Astrocyte (in vitro differentiated cells and primary cell): Measurements from ENCODE around the gene FN3K. TPM values are rescaled to one million over a fixed set of nuclear protein-coding genes. Genes with fewer than 3 reads are reported as not detected.

Experiments used
- DNase-seq: peaks from one replicate; pipeline ENCODE4 v3.0.0-alpha.2; 2010; ENCODE audit warnings: low read depth
- FAIRE-seq: peaks from 2 replicates; lab custom pipeline; 2011; peaks lifted over from hg19 to GRCh38; lab: Jason Lieb, UNC
- H2AFZ ChIP-seq: 2 replicates; pipeline ENCODE4 v1.6.0; 2012; ENCODE audit warnings: low read depth, low read length, inconsistent platforms
- H3K27ac ChIP-seq: 2 replicates; pipeline ENCODE4 v1.5.1; 2011; ENCODE audit warnings: low read depth, low read length, inconsistent platforms
- H3K27me3 ChIP-seq: 2 replicates; pipeline ENCODE4 v1.6.0; 2011; ENCODE audit warnings: low read length, inconsistent platforms; ENCODE audit not compliant: insufficient read depth
- H3K36me3 ChIP-seq: 2 replicates; pipeline ENCODE4 v1.5.1; 2011; ENCODE audit warnings: low read length, inconsistent platforms; ENCODE audit not compliant: insufficient read depth
- H3K4me1 ChIP-seq: 2 replicates; pipeline ENCODE4 v1.5.1; 2011; ENCODE audit warnings: low read length, inconsistent platforms; ENCODE audit not compliant: insufficient read depth
- H3K4me2 ChIP-seq: 2 replicates; pipeline ENCODE4 v1.6.0; 2012; ENCODE audit warnings: low read length, inconsistent platforms
- H3K4me3 ChIP-seq: 2 replicates; pipeline ENCODE4 v1.5.1; 2011; ENCODE audit warnings: low read depth, mild to moderate bottlenecking, low read length, inconsistent platforms; ENCODE audit not compliant: insufficient read depth
- H3K79me2 ChIP-seq: 2 replicates; pipeline ENCODE4 v1.6.0; 2012; ENCODE audit warnings: mild to moderate bottlenecking, low read length, inconsistent platforms; ENCODE audit not compliant: insufficient read depth
- H3K9ac ChIP-seq: 2 replicates; pipeline ENCODE4 v1.6.0; 2012; ENCODE audit warnings: mild to moderate bottlenecking, low read length, inconsistent platforms
- H3K9me3 ChIP-seq: 2 replicates; pipeline ENCODE4 v1.5.1; 2012; ENCODE audit warnings: low read depth, mild to moderate bottlenecking, low read length, inconsistent platforms; ENCODE audit not compliant: insufficient read depth
- H4K20me1 ChIP-seq: 2 replicates; pipeline ENCODE4 v1.6.0; 2012; ENCODE audit warnings: low read length, inconsistent platforms; ENCODE audit not compliant: insufficient read depth
- H3K27ac Mint-ChIP-seq: one replicate; pipeline ENCODE4 v1.8.0; 2021; ENCODE audit warnings: mild to moderate bottlenecking, mixed read lengths; ENCODE audit not compliant: unreplicated experiment
- H3K27me3 Mint-ChIP-seq: one replicate; pipeline ENCODE4 v1.8.0; 2021; ENCODE audit warnings: low read depth, mixed read lengths; ENCODE audit not compliant: unreplicated experiment
- H3K36me3 Mint-ChIP-seq: one replicate; pipeline ENCODE4 v1.8.0; 2021; ENCODE audit warnings: low read depth, mixed read lengths; ENCODE audit not compliant: unreplicated experiment
- H3K4me1 Mint-ChIP-seq: one replicate; pipeline ENCODE4 v1.8.0; 2021; ENCODE audit warnings: low read depth, mixed read lengths; ENCODE audit not compliant: unreplicated experiment
- H3K4me3 Mint-ChIP-seq: one replicate; pipeline ENCODE4 v1.8.0; 2021; ENCODE audit warnings: mild to moderate bottlenecking, moderate library complexity, mixed read lengths; ENCODE audit not compliant: unreplicated experiment
- H3K9me3 Mint-ChIP-seq: one replicate; pipeline ENCODE4 v1.8.0; 2021; ENCODE audit warnings: mild to moderate bottlenecking, mixed read lengths; ENCODE audit not compliant: unreplicated experiment
- CTCF ChIP-seq: IDR thresholded peaks from 2 replicates; pipeline ENCODE4 v1.5.1; 2011; ENCODE audit warnings: low read depth, mild to moderate bottlenecking, inconsistent platforms, low read length, moderate library complexity; ENCODE audit not compliant: insufficient read depth
- EZH2 ChIP-seq: IDR thresholded peaks from 2 replicates; pipeline ENCODE4 v1.6.1; 2012; ENCODE audit warnings: mild to moderate bottlenecking, low read length, inconsistent platforms; ENCODE audit not compliant: insufficient read depth
- total RNA-seq: library from RNA; stranded (reverse); gene quantifications from 2 replicates; pipeline ENCODE4 v1.2.1, GENCODE V29; 2021

The FN3K gene
- total RNA-seq, 1 donor from 2014 or later, result 4.1 TPM

- Histone ChIP-seq H3K9me3 (peaks cover 5% of the 10 kb centered on the region), H3K27ac (no peak overlapping the region), H3K79me2 (peaks cover 5% of the 10 kb centered on the region), H3K4me2 (no peak overlapping the region), H3K4me1 (no peaks in the 10 kb centered on the region), H3K36me3 (no peaks in the 10 kb centered on the region), H3K9ac (no peak overlapping the region), H4K20me1 (peaks cover 8% of the 10 kb centered on the region), H2AFZ (no peak overlapping the region), H3K27me3 (no peaks in the 10 kb centered on the region), H3K4me3 (no peak overlapping the region)
- no peak overlapping the region for H3K27ac Mint-ChIP-seq
- H3K27me3 Mint-ChIP-seq, result peaks cover 3% of the 10 kb centered on the region
- peaks cover 13% of the 10 kb centered on the region for H3K9me3 Mint-ChIP-seq
- peaks cover 20% of the 10 kb centered on the region for H3K36me3 Mint-ChIP-seq
- H3K4me3 Mint-ChIP-seq, result no peak overlapping the region
- peaks cover 2% of the 10 kb centered on the region for H3K4me1 Mint-ChIP-seq
- DNase-seq (no peak), FAIRE-seq (no peak)
- TF ChIP-seq EZH2 (no peak), CTCF (no peak)
These were observed 44.5 kb upstream of the FN3K start for GRCh38 chr17:82690786-82691489.

- Histone ChIP-seq H3K4me2 (no peak overlapping the region), H3K27ac (no peak overlapping the region), H3K79me2 (peaks cover 10% of the 10 kb centered on the region), H3K4me3 (no peak overlapping the region), H3K36me3 (no peaks in the 10 kb centered on the region), H3K27me3 (no peaks in the 10 kb centered on the region), H3K9me3 (peaks cover 5% of the 10 kb centered on the region), H3K4me1 (no peaks in the 10 kb centered on the region), H2AFZ (no peak overlapping the region), H4K20me1 (peaks cover 9% of the 10 kb centered on the region), H3K9ac (no peak overlapping the region)
- DNase-seq, result no peak
- Mint-ChIP-seq H3K27ac (no peak overlapping the region), H3K4me1 (peaks cover 2% of the 10 kb centered on the region), H3K36me3 (peaks cover 20% of the 10 kb centered on the region), H3K9me3 (peaks cover 16% of the 10 kb centered on the region), H3K27me3 (peaks cover 3% of the 10 kb centered on the region), H3K4me3 (no peak overlapping the region)
- TF ChIP-seq EZH2 (no peak), CTCF (no peak)
- FAIRE-seq, result no peak
These were observed 43.7 kb upstream of the FN3K start for GRCh38 chr17:82691714-82692113.

- Histone ChIP-seq H3K4me2 (no peak overlapping the region), H3K27me3 (no peaks in the 10 kb centered on the region), H3K27ac (no peak overlapping the region), H3K9me3 (peaks cover 5% of the 10 kb centered on the region), H3K9ac (no peak overlapping the region), H3K36me3 (no peaks in the 10 kb centered on the region), H3K4me1 (peaks cover 3% of the 10 kb centered on the region), H4K20me1 (peaks cover 14% of the 10 kb centered on the region), H3K4me3 (no peak overlapping the region), H3K79me2 (peaks cover 16% of the 10 kb centered on the region), H2AFZ (no peak overlapping the region)
- H3K4me3 Mint-ChIP-seq, result no peak overlapping the region
- TF ChIP-seq CTCF, result no peak
- peaks cover 19% of the 10 kb centered on the region for H3K36me3 Mint-ChIP-seq
- peaks cover 16% of the 10 kb centered on the region for H3K9me3 Mint-ChIP-seq
- FAIRE-seq (no peak), DNase-seq (no peak)
- peaks cover 3% of the 10 kb centered on the region for H3K4me1 Mint-ChIP-seq
- H3K27me3 Mint-ChIP-seq, result peaks cover 3% of the 10 kb centered on the region
- H3K27ac Mint-ChIP-seq, result no peak overlapping the region
These were observed 43.1 kb upstream of the FN3K start for GRCh38 chr17:82692268-82692667.
